ENCODE data around the gene CYTH2.

GRCh38 chr19:48454150-48454730 lies 14.9 kb upstream of the CYTH2 start:
- TF ChIP-seq POLR2AphosphoS5 (IDR thresholded peaks at IDR 0.05) (no peak), EP300 (IDR thresholded peaks at IDR 0.05) (no peak), CTCF (IDR thresholded peaks at IDR 0.05) (no peak), POLR2A (IDR thresholded peaks at IDR 0.05; ENCODE audit: low read depth) (no peak)
